GM23338 (cell line): ENCODE measurements around the gene MAN2B2. TPM values are rescaled to one million over a fixed set of nuclear protein-coding genes. Genes with fewer than 3 reads are reported as not detected.

Source experiments
- ATAC-seq: fragments of 200-7000 bp; cut with Tn5 transposase; 3 replicates; pipeline ENCODE4 v1.9.1; 2020
- DNase-seq: peaks from one replicate; pipeline ENCODE4 v3.0.0-alpha.2; 2015; ENCODE audit warnings: low spot score
- H2AFZ ChIP-seq: fragments of 200-600 bp; sonication (generic); 2 replicates; pipeline ENCODE4 v1.8.0; 2016; ENCODE audit warnings: antibody characterized with exemption, mild to moderate bottlenecking, moderate library complexity
- H3F3A ChIP-seq: fragments of 200-600 bp; sonication (generic); replicated peaks from 2 replicates; pipeline ENCODE4 v1.8.0; 2017; ENCODE audit warnings: antibody characterized with exemption, mixed run types, low read depth
- H3K27ac ChIP-seq: fragments of 200-600 bp; sonication (generic); 2 replicates; pipeline ENCODE4 v1.6.1; 2016; ENCODE audit warnings: low read depth
- H3K27me3 ChIP-seq: fragments of 200-600 bp; sonication (generic); 2 replicates; pipeline ENCODE4 v1.8.0; 2016; ENCODE audit warnings: mild to moderate bottlenecking, mixed run types, moderate library complexity; ENCODE audit not compliant: insufficient read depth
- H3K36me3 ChIP-seq: fragments of 200-600 bp; sonication (generic); 2 replicates; pipeline ENCODE4 v1.8.0; 2016; ENCODE audit warnings: mild to moderate bottlenecking; ENCODE audit not compliant: insufficient read depth
- H3K4me1 ChIP-seq: fragments of 200-600 bp; sonication (generic); 2 replicates; pipeline ENCODE4 v1.8.0; 2016; ENCODE audit warnings: mild to moderate bottlenecking, moderate library complexity; ENCODE audit not compliant: insufficient read depth
- H3K4me2 ChIP-seq: fragments of 200-600 bp; sonication (generic); 2 replicates; pipeline ENCODE4 v1.7.1; 2017; ENCODE audit warnings: mixed run types
- H3K4me3 ChIP-seq: fragments of 200-600 bp; sonication (generic); 2 replicates; pipeline ENCODE4 v1.6.1; 2016; ENCODE audit warnings: mixed run types
- H3K79me2 ChIP-seq: fragments of 200-600 bp; sonication (generic); replicated peaks from 2 replicates; pipeline ENCODE4 v1.8.0; 2017; ENCODE audit warnings: mild to moderate bottlenecking; ENCODE audit not compliant: insufficient read depth
- H3K9me2 ChIP-seq: fragments of 200-600 bp; sonication (generic); 2 replicates; pipeline ENCODE4 v1.8.0; 2017; ENCODE audit not compliant: insufficient read depth
- H4K20me1 ChIP-seq: fragments of 200-600 bp; sonication (generic); replicated peaks from 2 replicates; pipeline ENCODE4 v1.8.0; 2017; ENCODE audit warnings: mild to moderate bottlenecking; ENCODE audit not compliant: insufficient read depth
- H3K27ac Mint-ChIP-seq: 2 replicates; pipeline ENCODE4 v1.8.0; 2020; ENCODE audit warnings: inconsistent platforms, mild to moderate bottlenecking, moderate library complexity, mixed read lengths
- H3K27me3 Mint-ChIP-seq: 3 replicates; pipeline ENCODE4 v1.8.0; 2022; ENCODE audit warnings: low read depth, mild to moderate bottlenecking, moderate library complexity, mixed read lengths, inconsistent platforms; ENCODE audit not compliant: insufficient read depth, poor library complexity
- H3K36me3 Mint-ChIP-seq: 3 replicates; pipeline ENCODE4 v1.8.0; 2021; ENCODE audit warnings: low read depth, mild to moderate bottlenecking, inconsistent platforms, moderate library complexity, mixed read lengths
- H3K4me1 Mint-ChIP-seq: 3 replicates; pipeline ENCODE4 v1.8.0; 2020; ENCODE audit warnings: mild to moderate bottlenecking, inconsistent platforms, mixed read lengths
- H3K4me3 Mint-ChIP-seq: 3 replicates; pipeline ENCODE4 v1.8.0; 2021; ENCODE audit warnings: moderate library complexity, mild to moderate bottlenecking, inconsistent platforms, mixed read lengths
- H3K9me3 Mint-ChIP-seq: 3 replicates; pipeline ENCODE4 v1.8.0; 2020; ENCODE audit warnings: moderate library complexity, mild to moderate bottlenecking, inconsistent platforms, mixed read lengths
- CREB1 ChIP-seq: fragments of 250-450 bp; sonication (Bioruptor Pico); IDR thresholded peaks from 2 replicates; pipeline ENCODE4 v1.5.0; 2020; ENCODE audit warnings: low read depth, mild to moderate bottlenecking, moderate library complexity
- EZH2 ChIP-seq: fragments of 200-600 bp; sonication (generic); IDR thresholded peaks from one replicate; pipeline ENCODE4 v1.8.0; 2017; ENCODE audit warnings: antibody characterized with exemption, mild to moderate bottlenecking, low read depth; ENCODE audit not compliant: unreplicated experiment
- EZH2phosphoT487 ChIP-seq: fragments of 200-600 bp; sonication (generic); IDR thresholded peaks from one replicate; pipeline ENCODE4 v1.8.1; 2018; ENCODE audit warnings: antibody characterized with exemption; ENCODE audit not compliant: unreplicated experiment
- POLR2AphosphoS5 ChIP-seq: IDR thresholded peaks from 2 replicates; pipeline ENCODE4 v1.6.1; 2016; ENCODE audit warnings: antibody characterized with exemption, low read depth
- polyA plus RNA-seq: library from polyadenylated mRNA; unstranded; fragments of >200 nt; fragmentation: Nextera tagmentation; extraction: Ambion mirVana; gene quantifications from 2 replicates; pipeline ENCODE4 v1.2.1, GENCODE V29; 2016
- total RNA-seq: library from RNA; depleted of rRNA; stranded (reverse); fragments of >200 nt; shearing (Covaris generic); gene quantifications from 2 replicates; pipeline ENCODE4 v1.2.3, GENCODE V29; 2014
- TF ChIP-seq, protein P1 (sequence below), 2 experiments: fragments of 200-600 bp in 1 of 2; sonication (generic) in 1 of 2; conservative IDR thresholded peaks; 2 replicates each; pipeline versions ENCODE4 v1.5.1 to v1.6.1; 2016 to 2017; ENCODE audit warnings: antibody characterized with exemption in 2 of 2, low read depth in 2 of 2, mild to moderate bottlenecking in 2 of 2, moderate library complexity in 1 of 2
- TF ChIP-seq, protein P2 (sequence below): fragments of 250-450 bp; sonication (Bioruptor Pico); IDR thresholded peaks from 2 replicates; pipeline ENCODE4 v1.5.0; 2020; ENCODE audit warnings: mild to moderate bottlenecking, moderate library complexity

Gene MAN2B2
- total and polyA plus RNA-seq, 2 experiments from 2014 or later, result 1.6 to 6.9 TPM

DNA sequence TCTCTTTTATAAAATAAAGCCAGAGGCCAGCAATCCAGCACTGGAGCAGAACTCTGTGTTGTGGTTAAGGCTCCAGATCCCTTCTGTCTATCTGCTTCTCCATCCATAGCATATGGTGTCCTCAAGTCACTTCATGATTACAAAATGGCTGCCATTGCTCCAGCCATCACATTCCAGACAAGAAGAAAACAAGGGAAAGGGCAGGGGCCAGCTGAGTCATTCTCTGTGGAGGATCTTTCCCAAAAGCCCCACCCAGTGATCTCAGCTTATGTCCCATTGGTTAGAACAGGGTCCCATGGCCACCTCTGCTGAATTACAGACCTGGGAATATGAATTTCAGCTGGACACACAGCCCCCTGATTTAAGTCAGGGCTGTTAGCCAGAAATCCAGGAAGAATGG, 34.1 kb upstream of the MAN2B2 start (continued):
- TF ChIP-seq, protein P1, sequence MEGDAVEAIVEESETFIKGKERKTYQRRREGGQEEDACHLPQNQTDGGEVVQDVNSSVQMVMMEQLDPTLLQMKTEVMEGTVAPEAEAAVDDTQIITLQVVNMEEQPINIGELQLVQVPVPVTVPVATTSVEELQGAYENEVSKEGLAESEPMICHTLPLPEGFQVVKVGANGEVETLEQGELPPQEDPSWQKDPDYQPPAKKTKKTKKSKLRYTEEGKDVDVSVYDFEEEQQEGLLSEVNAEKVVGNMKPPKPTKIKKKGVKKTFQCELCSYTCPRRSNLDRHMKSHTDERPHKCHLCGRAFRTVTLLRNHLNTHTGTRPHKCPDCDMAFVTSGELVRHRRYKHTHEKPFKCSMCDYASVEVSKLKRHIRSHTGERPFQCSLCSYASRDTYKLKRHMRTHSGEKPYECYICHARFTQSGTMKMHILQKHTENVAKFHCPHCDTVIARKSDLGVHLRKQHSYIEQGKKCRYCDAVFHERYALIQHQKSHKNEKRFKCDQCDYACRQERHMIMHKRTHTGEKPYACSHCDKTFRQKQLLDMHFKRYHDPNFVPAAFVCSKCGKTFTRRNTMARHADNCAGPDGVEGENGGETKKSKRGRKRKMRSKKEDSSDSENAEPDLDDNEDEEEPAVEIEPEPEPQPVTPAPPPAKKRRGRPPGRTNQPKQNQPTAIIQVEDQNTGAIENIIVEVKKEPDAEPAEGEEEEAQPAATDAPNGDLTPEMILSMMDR (conservative IDR thresholded peaks at IDR 0.05; ENCODE audit: low read depth in 2 of 2), result no peak
- TF ChIP-seq, protein P2, sequence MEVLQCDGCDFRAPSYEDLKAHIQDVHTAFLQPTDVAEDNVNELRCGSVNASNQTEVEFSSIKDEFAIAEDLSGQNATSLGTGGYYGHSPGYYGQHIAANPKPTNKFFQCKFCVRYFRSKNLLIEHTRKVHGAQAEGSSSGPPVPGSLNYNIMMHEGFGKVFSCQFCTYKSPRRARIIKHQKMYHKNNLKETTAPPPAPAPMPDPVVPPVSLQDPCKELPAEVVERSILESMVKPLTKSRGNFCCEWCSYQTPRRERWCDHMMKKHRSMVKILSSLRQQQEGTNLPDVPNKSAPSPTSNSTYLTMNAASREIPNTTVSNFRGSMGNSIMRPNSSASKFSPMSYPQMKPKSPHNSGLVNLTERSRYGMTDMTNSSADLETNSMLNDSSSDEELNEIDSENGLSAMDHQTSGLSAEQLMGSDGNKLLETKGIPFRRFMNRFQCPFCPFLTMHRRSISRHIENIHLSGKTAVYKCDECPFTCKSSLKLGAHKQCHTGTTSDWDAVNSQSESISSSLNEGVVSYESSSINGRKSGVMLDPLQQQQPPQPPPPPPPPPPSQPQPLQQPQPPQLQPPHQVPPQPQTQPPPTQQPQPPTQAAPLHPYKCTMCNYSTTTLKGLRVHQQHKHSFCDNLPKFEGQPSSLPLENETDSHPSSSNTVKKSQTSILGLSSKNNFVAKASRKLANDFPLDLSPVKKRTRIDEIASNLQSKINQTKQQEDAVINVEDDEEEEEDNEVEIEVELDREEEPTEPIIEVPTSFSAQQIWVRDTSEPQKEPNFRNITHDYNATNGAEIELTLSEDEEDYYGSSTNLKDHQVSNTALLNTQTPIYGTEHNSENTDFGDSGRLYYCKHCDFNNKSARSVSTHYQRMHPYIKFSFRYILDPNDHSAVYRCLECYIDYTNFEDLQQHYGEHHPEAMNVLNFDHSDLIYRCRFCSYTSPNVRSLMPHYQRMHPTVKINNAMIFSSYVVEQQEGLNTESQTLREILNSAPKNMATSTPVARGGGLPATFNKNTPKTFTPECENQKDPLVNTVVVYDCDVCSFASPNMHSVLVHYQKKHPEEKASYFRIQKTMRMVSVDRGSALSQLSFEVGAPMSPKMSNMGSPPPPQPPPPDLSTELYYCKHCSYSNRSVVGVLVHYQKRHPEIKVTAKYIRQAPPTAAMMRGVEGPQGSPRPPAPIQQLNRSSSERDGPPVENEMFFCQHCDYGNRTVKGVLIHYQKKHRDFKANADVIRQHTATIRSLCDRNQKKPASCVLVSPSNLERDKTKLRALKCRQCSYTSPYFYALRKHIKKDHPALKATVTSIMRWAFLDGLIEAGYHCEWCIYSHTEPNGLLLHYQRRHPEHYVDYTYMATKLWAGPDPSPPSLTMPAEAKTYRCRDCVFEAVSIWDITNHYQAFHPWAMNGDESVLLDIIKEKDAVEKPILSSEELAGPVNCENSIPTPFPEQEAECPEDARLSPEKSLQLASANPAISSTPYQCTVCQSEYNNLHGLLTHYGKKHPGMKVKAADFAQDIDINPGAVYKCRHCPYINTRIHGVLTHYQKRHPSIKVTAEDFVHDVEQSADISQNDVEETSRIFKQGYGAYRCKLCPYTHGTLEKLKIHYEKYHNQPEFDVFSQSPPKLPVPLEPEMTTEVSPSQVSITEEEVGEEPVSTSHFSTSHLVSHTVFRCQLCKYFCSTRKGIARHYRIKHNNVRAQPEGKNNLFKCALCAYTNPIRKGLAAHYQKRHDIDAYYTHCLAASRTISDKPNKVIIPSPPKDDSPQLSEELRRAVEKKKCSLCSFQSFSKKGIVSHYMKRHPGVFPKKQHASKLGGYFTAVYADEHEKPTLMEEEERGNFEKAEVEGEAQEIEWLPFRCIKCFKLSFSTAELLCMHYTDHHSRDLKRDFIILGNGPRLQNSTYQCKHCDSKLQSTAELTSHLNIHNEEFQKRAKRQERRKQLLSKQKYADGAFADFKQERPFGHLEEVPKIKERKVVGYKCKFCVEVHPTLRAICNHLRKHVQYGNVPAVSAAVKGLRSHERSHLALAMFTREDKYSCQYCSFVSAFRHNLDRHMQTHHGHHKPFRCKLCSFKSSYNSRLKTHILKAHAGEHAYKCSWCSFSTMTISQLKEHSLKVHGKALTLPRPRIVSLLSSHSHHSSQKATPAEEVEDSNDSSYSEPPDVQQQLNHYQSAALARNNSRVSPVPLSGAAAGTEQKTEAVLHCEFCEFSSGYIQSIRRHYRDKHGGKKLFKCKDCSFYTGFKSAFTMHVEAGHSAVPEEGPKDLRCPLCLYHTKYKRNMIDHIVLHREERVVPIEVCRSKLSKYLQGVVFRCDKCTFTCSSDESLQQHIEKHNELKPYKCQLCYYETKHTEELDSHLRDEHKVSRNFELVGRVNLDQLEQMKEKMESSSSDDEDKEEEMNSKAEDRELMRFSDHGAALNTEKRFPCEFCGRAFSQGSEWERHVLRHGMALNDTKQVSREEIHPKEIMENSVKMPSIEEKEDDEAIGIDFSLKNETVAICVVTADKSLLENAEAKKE (CRISPR knock-in tag), result no peak
- TF ChIP-seq EZH2phosphoT487 (no peak), CREB1 (CRISPR knock-in tag) (no peak)

DNA sequence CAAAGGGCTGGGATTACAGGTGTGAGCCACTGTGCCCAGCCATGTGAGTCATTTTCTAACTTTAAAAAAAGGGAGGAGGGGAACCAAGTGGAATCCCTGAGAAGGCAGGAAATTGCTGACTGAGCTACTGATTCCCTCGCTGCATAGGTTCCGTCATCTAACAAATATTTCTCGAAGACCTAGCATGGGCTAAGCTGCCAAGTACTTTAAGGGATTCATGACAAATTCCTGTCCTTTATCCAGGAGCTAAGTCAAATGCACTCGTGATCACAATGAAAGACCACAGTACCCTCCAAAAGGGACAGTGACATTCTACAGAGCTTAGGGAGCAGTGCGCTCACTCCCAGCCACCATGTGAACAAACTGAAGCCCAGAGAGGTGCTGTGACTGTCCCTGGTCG, 33.2 kb upstream of the MAN2B2 start:
- H3K9me3 Mint-ChIP-seq, result no peaks in the 10 kb centered on the region; the same call in 2 of the 3 replicates
- Histone ChIP-seq H4K20me1 (no peaks in the 10 kb centered on the region), H2AFZ (no peak overlapping the region), H3K9me2 (no peaks in the 10 kb centered on the region), H3K79me2 (no peaks in the 10 kb centered on the region), H3K4me1 (no peaks in the 10 kb centered on the region), H3K4me3 (no peak overlapping the region), H3K27ac (no peak overlapping the region), H3K36me3 (no peaks in the 10 kb centered on the region), H3F3A (no peaks in the 10 kb centered on the region), H3K4me2 (no peak overlapping the region), H3K27me3 (no peaks in the 10 kb centered on the region)
- TF ChIP-seq EZH2phosphoT487 (no peak), EZH2 (no peak), POLR2AphosphoS5 (no peak)
- H3K36me3 Mint-ChIP-seq, result no peaks in the 10 kb centered on the region
- no peak overlapping the region for H3K27ac Mint-ChIP-seq
- peaks cover 2% of the 10 kb centered on the region; the same call in 1 of the 3 replicates for H3K4me1 Mint-ChIP-seq
- DNase-seq (no peak), ATAC-seq (no peak)
- peaks cover 4% of the 10 kb centered on the region for H3K27me3 Mint-ChIP-seq
- no peak overlapping the region for H3K4me3 Mint-ChIP-seq
